ENCODE results near the gene TNP2.
"Not testable (repeated sequence)": the region's sequence is repeated elsewhere in the genome, so short reads cannot be mapped to it uniquely, and the experiment has no call there.

The TNP2 gene

GRCh38 chr16:11220507-11220906 lies 48.6 kb downstream of the TNP2 start:
- not testable (repeated sequence) for DNase-seq (ENCODE audit: low read depth in 2 of 2)

DNA sequence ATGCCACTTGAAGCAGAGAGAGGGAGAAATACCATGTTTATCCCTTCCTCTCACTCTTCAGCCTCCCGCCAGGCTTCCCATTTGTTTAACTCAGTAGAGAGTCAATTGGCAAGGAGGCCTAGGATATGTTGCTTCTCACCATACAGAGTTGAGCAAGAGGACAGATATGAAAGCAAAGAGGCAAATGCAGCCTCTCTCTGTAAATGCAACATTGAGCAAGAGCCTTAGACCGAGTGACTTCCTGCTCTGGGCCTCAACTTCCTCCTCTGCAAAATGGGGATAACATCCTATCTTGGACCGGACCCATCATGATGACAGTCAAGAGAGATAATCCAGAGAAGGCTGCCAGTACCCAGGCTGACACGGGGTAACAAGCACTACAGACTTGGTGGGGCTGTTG lies 49.9 kb downstream of the TNP2 start:
- DNase-seq (ENCODE audit: low read depth in 2 of 2), result no peak

GRCh38 chr16:11218604-11218962 lies 50.5 kb downstream of the TNP2 start:
- no peak for DNase-seq (ENCODE audit: low read depth in 2 of 2)

Measured in stimulated activated CD8-positive, alpha-beta memory T cell treated with anti-CD3 and anti-CD28 coated beads, Interleukin-2, amount 100 ng/mL, for 48 hours (primary cell).